Retina (tissue), 1 donor: ENCODE results near the gene MED13L.
A peak's percentile ranks its signal among the peaks of the same experiment; 100 is the strongest.
"Not testable (repeated sequence)": the region's sequence is repeated elsewhere in the genome, so short reads cannot be mapped to it uniquely, and the experiment has no call there.

ENCODE experiments used
- DNase-seq: peaks from one replicate; pipeline ENCODE4 v3.0.0-alpha.2; 2016

MED13L gene

DNA sequence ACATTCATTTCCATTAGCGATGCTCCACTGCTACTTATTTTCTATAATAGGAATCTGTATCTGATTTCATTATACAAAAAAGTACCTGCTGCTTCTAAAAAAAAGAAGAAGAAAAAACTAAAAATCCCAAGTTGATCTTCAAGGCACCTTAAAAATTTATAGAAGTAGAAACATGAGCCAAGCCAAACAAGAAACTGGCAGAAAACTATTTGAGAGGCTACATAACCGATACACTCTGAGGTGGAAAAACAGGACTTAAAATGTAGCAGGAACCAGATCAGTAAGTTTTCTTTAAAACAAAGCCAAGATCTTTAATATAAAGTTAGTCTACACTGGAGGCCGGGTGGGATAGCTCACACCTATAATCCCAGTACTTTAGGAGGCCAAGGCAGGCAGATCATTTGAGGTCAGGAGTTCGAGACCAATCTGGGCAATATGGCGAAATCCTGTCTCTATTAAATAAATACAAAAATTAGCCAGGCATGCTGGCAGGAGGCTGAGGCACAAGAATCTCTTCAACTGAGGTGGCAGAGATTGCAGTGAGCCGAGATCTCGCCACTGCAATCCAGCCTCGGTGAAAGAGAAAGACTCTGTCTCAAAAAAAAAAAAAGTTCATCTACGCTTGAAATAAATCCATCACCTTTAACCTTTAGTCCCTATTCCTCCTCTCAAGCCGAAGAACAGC lies 278.6 kb downstream of the MED13L start:
- no peak for DNase-seq

DNA sequence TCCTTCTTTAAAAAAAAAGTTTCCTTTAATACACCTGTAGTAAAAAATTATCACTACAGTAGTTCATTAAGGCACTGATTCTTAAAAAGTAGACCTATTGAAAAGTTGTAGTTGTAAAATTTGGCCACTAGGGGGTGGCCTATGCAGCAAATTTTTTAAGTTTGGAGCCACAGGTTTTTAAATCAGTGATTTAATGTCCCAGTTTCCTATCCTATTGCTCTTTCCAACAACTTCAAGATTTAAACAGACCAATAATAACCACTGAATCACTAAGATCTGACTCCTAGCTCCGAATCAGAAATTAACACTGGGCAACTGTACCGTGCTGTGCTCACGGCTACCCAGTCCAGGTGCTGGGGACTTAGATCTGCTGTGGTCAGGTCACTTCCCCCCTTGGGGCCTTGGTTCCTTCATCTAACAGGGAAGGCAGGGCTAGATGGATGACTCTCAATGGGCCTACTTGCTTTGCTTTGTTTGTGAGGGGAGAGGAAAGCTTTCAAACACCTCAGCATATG lies 279.3 kb downstream of the MED13L start:
- peak; percentile 55 for DNase-seq

GRCh38 chr12:115993737-115994136 lies 283.8 kb downstream of the MED13L start:
- no peak for DNase-seq

DNA sequence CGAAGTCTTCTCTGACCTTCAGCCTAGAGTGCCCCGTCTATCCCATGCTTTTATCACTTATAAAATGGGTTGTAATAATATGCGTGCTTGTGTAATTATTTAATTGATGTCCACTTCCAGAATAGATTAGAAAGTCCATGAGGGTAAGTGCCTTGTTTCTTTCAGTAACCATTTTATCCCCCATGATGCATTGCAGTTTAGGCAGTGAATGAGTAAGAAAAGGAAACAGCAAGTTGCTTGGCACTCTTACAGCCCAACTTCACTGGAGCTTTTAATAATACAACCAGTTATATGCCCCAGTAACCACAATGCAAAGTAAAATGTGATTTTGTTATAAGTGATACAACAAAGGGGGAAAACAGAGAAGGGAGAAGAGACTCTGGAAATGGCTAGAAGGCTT lies 287.3 kb downstream of the MED13L start:
- DNase-seq = no peak

DNA sequence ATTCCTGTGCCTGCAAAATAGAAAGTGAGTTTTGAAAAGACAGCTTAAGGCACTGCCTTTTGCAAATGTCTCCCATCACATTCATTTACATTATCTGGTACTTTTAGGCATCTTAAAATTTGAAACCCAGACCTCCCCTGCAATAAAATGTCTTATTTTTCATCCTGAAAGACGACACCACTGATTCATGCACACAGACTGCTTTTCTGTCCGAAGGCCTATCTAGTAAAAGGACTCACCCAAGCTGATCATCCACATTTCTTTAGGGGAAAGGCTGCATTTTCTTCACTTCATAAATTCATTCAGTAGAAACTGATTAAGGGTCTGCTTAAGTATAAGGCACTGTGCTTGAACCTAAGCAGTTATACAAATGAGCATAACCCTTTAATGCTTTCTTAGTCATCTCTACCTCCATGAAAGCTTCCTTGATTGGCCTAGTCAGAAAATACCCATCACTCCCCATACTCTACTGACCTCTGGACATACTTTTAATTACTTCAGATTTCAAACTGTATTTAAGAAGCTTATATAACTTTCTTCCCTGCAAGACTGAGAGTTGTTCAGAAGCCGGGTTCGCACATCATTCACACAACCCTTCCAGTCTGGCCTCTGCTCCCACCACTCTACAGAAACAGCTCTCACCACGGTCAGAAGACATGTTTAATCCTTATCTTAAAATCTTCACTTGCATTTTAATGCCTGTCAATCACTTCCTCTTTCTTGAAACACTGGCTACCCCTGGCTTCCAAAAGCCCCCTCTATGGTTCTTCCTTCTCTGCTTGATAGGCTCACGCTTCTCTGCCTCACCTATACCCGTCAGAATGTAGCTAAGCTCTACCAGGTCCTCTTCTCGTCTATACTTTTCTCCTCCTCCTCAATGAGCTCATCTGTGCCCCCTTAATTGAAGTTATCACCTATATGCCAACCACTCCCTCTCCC lies 288.6 kb downstream of the MED13L start:
- no peak for DNase-seq

DNA sequence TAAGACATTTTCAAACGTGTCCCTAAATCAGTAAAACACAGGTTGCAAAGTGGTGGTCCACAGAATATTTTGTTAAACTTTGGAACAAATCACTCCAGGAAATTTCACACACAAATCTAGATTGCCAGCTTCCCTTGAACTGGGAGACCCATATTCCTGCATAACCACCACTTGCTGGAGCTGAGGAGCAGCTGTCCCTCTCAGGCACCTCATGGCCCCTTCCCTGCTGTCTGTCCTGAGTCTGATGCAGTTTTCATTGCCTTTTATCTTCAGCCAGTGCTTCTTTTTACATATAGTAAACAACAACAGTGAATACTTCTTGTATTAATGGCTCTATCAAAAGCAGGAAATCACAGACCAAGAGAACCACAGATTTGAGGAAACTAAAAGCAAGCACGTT lies 289.3 kb downstream of the MED13L start:
- no peak for DNase-seq

DNA sequence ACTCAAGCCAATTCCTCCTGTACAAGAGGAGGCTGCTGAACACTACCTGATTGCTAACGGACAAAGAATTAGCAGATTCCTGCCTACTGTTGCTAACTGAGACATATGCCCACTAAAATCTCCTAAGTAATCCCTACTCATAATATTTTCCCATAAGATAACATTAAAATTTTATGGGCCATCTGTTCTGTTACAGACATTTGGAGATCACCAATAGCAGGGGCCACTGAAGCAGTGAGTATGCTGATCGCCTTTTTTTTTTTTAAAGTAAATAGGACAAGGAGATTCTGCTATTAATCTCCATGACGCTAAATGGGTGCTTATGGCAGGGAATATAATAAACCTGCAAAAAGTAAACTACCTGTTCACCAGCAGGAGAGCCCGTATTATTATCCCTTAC lies 292.9 kb downstream of the MED13L start:
- peak; percentile 23 for DNase-seq

DNA sequence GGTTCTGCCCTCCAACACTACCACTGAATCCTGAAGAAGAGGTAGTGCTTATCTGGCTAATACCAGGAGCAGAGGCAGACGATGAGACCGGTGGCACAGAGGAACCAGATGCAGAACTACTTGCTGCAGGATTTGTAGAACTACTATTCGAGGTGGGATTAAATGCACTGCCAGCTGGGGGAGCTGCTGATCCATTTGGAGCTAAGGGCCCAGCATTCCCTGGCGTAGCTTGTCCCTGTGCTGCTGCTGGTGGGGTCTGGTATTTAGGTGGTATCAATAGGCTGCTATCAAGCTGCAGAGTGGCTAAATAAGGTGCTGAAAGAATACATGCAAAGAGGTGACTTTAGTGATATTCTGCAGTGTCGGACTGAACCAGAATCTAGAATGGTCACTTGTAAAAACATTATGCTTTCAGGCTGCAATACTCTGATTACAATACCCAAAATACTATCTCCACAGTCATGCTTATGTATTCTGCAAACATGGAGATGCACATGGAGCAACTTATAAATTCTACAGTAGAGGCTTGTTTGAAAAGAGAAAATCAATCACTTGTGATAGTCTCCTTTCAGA lies 294.2 kb downstream of the MED13L start:
- DNase-seq = no peak

DNA sequence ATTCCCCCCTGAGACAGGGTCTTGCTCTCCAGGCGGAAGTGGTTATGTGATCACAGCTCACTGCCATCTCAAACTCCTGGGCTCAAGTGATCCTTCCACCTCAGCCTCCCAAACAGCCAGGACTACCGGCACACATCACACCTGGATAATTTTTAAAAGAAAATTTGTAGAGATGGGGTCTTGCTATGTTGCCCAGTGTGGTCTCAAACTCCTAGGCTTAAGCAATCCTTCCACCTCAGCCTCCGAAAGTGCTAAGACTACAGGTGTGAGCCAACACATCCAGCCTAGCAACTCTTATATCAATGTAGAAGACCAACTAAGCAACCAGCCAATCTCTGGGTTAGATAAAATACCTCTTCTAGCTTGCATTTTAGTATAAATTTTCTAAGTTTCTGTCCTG lies 297.2 kb downstream of the MED13L start:
- DNase-seq = no peak

- no peak for DNase-seq
These were observed 297.6 kb downstream of the MED13L start for GRCh38 chr12:115979851-115980250.

DNA sequence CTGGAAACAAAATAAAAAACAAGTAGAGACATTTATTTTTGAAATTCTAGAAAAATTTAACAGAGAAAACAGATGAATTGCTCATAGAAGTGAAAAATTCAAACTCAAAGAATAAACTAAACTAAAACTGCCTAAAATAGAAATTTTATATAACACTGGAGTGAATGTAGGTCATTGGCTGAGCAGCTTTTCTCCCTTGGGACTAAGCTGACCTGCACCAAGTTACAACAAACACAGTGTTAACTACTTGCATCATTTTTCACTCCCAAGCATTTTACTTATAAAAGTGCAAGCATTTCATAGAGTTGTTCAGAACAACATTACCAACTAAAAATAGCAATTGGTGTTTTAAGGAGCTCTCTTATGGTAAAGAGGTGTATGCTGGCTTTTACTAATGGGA lies 298.1 kb downstream of the MED13L start:
- peak; percentile 18 for DNase-seq

- not testable (repeated sequence) for DNase-seq
These were observed 300.7 kb downstream of the MED13L start for GRCh38 chr12:115976829-115977228.

DNA sequence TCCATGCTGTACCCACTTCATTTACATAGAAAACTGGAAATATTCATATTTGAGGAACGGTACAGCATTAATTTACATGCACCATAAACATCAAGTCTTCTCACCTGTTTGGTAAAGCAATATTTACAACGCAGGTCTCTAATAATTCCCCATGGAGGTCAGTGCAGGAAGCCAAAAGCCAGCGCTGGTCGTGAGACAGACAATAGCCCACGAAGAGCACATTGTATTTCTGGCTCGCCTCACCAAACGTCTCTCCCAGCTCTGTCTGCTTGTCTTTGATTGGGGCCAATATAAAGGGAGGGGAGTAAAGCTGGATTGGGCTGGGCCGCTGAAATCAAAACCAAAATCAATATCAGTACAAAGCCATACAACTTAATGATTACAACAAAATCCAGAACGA lies 302.1 kb downstream of the MED13L start:
- no peak for DNase-seq

DNA sequence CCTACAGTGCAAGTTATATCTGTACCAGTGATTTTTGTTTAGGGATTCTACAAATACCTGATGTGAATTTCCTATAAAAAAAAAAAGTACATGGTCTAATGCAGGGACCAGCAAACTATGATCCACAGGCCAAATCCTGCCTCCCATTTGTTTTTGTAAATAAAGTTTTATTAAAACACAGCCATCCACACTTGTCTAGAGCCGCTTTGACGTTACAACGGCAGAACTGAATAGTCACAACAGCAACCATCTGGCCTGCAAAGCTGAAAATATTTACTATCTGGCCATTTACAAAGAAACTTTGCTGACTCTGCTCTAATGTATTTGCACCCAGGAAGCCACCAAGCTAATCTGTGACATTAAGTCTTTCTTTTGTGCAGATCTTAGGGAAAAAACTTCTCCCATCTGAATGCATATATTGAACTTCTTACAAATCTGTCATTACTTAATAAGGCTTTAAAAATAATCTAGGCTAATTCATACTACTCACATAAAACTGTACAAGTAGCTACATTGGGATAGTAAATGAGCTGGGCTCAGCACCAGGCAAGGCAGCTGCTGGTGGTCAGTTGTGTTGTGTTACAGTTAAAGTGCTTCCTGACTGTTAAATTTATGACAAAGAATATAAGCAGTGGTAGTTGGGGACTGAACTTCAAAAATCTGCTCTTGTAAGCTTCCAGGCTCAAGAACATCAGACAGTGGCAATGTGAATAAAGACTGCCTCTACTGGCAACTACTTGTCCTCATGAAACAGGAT lies 303.3 kb downstream of the MED13L start:
- DNase-seq = no peak

DNA sequence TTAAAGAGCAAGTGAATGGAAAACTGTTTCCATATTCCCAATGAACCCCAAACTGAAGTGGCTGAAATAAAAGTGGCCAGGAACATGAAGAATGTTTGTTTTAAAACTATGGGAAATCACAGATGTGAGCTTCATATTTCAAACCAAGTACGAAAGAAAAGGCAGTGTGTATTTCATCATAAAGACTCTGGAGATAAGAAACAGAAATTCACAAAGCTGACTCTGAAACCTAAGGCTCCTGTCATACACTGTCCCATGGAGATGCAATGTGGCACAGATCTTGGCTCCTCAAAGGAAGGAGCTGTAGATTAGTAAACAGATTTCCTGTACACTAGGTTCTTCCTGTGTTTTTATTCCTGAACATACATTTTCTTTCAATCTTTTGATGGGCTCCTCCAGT lies 304.4 kb downstream of the MED13L start:
- DNase-seq = no peak

DNA sequence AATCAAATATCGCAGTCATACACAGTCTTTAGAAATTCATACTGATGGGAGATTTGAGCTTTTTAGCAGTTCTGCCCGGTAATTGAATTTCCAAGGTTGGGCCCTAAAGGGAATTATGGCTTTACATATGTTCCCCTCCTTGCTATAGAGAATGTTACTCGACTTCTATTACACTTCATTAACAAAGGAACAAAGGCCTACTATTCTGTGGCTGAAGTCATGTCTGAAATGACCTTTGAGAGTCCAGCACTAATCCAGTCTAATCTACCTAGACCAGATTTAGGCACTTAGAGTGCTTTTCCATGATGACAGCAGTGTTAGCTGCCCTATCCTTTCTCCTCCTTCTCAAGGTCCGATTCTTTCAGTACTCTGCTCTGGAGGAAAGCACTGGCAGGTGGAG lies 305.3 kb downstream of the MED13L start:
- no peak for DNase-seq

GRCh38 chr12:115968211-115968610 lies 309.3 kb downstream of the MED13L start:
- DNase-seq = no peak

DNA sequence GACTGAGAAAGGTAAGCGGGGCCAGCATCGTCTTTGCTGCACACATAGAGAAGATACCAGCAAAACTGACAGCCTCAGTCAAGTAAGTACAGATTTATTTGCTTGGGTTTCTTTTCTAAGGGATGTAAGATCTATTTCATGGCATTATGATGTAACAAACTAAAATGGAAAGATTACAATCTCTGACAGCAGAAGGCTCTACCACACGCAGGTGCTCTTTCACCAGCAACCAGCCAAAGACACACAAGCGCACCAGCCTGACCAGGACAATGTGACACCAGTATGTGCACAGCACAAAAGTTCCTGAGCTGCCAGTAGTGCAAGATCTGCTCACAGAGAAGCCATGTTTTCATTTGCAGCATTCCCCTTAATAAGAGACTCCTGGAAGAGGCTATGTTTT lies 311.1 kb downstream of the MED13L start:
- no peak for DNase-seq

DNA sequence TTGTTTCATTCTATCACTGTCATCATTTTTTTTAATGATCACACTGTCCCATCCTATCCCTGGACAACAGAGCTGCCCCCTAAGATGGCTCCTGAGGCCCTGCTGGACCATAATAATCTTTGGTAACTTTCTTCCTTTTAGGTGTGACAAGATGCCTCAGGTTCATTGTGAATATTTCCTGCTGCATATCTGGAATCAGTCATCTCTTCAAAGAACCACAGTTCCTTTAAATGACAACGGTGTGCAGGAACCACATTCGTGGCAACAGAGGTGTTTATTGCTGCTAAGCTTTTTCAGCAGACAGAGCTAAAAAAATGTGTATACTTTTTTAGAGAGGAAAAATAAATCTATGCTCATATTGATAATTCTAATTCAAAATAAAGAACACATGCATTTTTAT lies 312.9 kb downstream of the MED13L start:
- no peak for DNase-seq

DNA sequence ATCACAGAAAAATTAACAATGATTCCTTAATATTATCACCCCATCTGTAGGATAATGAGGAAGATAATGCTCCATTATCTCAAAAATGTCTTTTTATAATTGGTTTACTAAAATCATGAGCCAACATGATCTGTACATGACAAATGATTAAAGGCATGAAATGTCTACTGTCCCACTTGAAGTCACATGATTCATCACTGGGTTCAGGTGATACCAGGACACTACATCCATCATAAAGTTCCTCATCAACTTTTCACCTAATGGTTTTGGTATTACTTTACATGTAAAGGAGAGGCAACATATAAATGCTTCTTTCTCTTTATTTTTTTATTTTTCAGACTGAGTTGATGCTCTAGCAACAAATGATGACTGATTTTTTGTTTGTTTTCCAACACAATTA lies 313.3 kb downstream of the MED13L start:
- DNase-seq = no peak

- DNase-seq = no peak
These were observed 315.3 kb downstream of the MED13L start for GRCh38 chr12:115962216-115962615.

DNA sequence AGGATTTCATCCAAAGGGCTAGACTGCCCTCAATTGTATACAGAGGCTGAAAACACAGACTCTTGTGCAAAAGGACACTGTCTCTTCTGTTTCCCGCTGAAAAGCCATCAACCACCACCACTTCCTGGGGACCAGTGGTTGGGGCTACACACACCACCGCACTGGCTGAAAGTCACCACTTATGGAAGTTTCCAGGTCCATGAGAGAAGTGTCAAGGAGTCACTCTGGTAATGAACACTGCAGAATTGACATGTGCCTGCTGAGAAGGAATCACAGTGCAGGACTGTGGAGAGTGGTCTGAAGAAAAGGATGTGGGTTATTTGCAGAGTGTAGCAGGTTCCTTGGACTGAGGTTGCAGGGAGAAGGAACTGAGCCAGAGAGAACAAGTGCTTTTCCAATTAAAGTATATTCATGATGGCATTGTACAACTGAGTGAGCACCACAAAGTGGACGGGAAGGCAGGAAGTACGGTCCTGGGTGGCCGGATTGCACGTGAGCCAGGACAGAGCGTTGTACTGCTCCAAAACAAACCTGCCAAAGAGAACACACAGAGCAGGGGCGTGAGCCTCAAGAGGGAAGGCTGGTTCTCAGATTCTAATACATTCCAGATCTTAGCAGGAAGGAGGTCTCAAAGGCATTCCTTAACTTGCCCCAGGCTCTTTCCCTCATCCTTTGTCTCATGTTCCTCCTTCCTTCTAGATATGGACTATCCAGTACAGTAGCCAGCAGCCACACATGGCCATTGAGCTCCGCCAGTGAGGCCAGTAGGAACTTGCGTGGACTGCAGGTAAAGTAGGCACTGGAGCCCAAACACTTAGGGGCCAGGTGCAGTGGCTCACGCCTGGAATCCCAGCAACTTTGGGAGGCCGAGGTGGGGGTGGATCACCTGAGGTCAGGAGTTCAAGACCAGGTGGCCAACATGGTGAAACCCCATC lies 316.4 kb downstream of the MED13L start:
- no peak for DNase-seq
